HepG2 (cell line): ENCODE measurements around the gene ACAT2. TPM values are rescaled to one million over a fixed set of nuclear protein-coding genes. Genes with fewer than 3 reads are reported as not detected.

ENCODE experiments used
- DNMT3B ChIP-seq: conservative IDR thresholded peaks from 2 replicates; pipeline ENCODE4 v1.6.1; 2016; ENCODE audit warnings: missing biosample characterization, control low read depth
- ETV6 ChIP-seq: sonication (generic); formaldehyde crosslinking; conservative IDR thresholded peaks from 2 replicates; pipeline ENCODE4 v1.4.0; 2020; ENCODE audit warnings: missing genetic modification reagents
- HHEX ChIP-seq: IDR thresholded peaks from 2 replicates; pipeline ENCODE4 v1.6.1; 2016; ENCODE audit warnings: control low read depth
- NR3C1 ChIP-seq: sonication (generic); formaldehyde crosslinking; IDR thresholded peaks from 2 replicates; pipeline ENCODE4 v1.4.0; 2020; ENCODE audit warnings: missing genetic modification reagents
- REXO4 ChIP-seq: sonication (generic); formaldehyde crosslinking; IDR thresholded peaks from 2 replicates; pipeline ENCODE4 v1.8.0; 2022; ENCODE audit warnings: missing genetic modification reagents, mild to moderate bottlenecking, borderline replicate concordance
- SIN3A ChIP-seq: IDR thresholded peaks from 2 replicates; pipeline ENCODE4 v1.6.1; 2011; ENCODE audit warnings: low read depth, mild to moderate bottlenecking, control low read depth, low read length, borderline replicate concordance
- SKI ChIP-seq: fragments of 450-650 bp; IDR thresholded peaks from one replicate; pipeline ENCODE4 v1.6.1; 2018; ENCODE audit warnings: mild to moderate bottlenecking; ENCODE audit not compliant: partially characterized antibody
- TAF15 ChIP-seq: fragments of 200-400 bp; formaldehyde crosslinking; IDR thresholded peaks from one replicate; pipeline ENCODE4 v1.6.1; 2018; ENCODE audit warnings: mild to moderate bottlenecking, low read depth, low read length; ENCODE audit not compliant: poor library complexity, severe bottlenecking
- TBP ChIP-seq: sonication (generic); formaldehyde crosslinking; IDR thresholded peaks from 2 replicates; pipeline ENCODE4 v1.5.0; 2020; ENCODE audit warnings: missing genetic modification reagents
- XRCC5 ChIP-seq: fragments of 200-400 bp; formaldehyde crosslinking; optimal IDR thresholded peaks from 2 replicates; pipeline ENCODE3; 2017; ENCODE audit warnings: mild to moderate bottlenecking, low read length
- ZNF10 ChIP-seq: sonication (generic); formaldehyde crosslinking; IDR thresholded peaks from 2 replicates; pipeline ENCODE4 v1.4.0; 2020; ENCODE audit warnings: mild to moderate bottlenecking, low read depth, missing genetic modification reagents, borderline replicate concordance
- ZNF549 ChIP-seq: sonication (generic); formaldehyde crosslinking; IDR thresholded peaks from 2 replicates; pipeline ENCODE4 v1.5.0; 2020; ENCODE audit warnings: missing genetic modification reagents
- ZNF672 ChIP-seq: sonication (generic); formaldehyde crosslinking; IDR thresholded peaks from 2 replicates; pipeline ENCODE4 v1.8.1; 2022; ENCODE audit warnings: missing genetic modification reagents
- ZNF678 ChIP-seq: sonication (generic); formaldehyde crosslinking; IDR thresholded peaks from 2 replicates; pipeline ENCODE4 v1.4.0; 2020; ENCODE audit warnings: mild to moderate bottlenecking, missing genetic modification reagents
- ZNF747 ChIP-seq: sonication (generic); formaldehyde crosslinking; IDR thresholded peaks from 2 replicates; pipeline ENCODE4 v1.8.1; 2023; ENCODE audit warnings: missing genetic modification reagents, mild to moderate bottlenecking, borderline replicate concordance
- ZNF780A ChIP-seq: sonication (generic); formaldehyde crosslinking; IDR thresholded peaks from 2 replicates; pipeline ENCODE4 v1.8.0; 2022; ENCODE audit warnings: mild to moderate bottlenecking, missing genetic modification reagents, moderate library complexity
- polyA plus RNA-seq, 8 experiments: library from polyadenylated mRNA; depleted of rRNA in 3 of 8; stranded (reverse) in 7 of 8; unstranded in 1 of 8; fragments of >200 nt; fragmentation: Illumina TruSeq in 4 of 8; extraction: Trizol in 4 of 8; gene quantifications; 2 replicates each; pipeline versions ENCODE4 v1.2.1 to v1.2.3, GENCODE V29; 2011 to 2016; ENCODE audit warnings: low read depth in 4 of 8, missing spikeins in 1 of 8, mixed read lengths in 1 of 8; ENCODE audit not compliant: insufficient read depth in 1 of 8
- total RNA-seq, 5 experiments: library from RNA; depleted of rRNA; stranded (reverse); fragments of >200 nt; fragmentation: Illumina TruSeq; extraction: Trizol; gene quantifications; 2 replicates each; pipeline ENCODE4 v1.2.3, GENCODE V29; 2016; ENCODE audit warnings: low read depth in 1 of 5
- TF ChIP-seq, protein P1 (sequence below): sonication (generic); formaldehyde crosslinking; IDR thresholded peaks from 2 replicates; pipeline ENCODE4 v1.5.0; 2020; ENCODE audit warnings: mild to moderate bottlenecking, missing genetic modification reagents
- TF ChIP-seq, protein P2 (sequence below): sonication (generic); formaldehyde crosslinking; IDR thresholded peaks from 2 replicates; pipeline ENCODE4 v1.4.0; 2020; ENCODE audit warnings: missing genetic modification reagents
- TF ChIP-seq, protein P3 (sequence below): sonication (generic); formaldehyde crosslinking; IDR thresholded peaks from 2 replicates; pipeline ENCODE4 v1.5.1; 2020; ENCODE audit warnings: mild to moderate bottlenecking, missing genetic modification reagents
- TF ChIP-seq, protein P4 (sequence below): sonication (generic); formaldehyde crosslinking; IDR thresholded peaks from 2 replicates; pipeline ENCODE4 v1.5.1; 2020; ENCODE audit warnings: missing genetic modification reagents, mild to moderate bottlenecking, borderline replicate concordance
- TF ChIP-seq, protein P5 (sequence below): sonication (generic); formaldehyde crosslinking; conservative IDR thresholded peaks from 2 replicates; pipeline ENCODE4 v1.8.0; 2022; ENCODE audit warnings: missing genetic modification reagents

ACAT2 gene
- total and polyA plus RNA-seq, 2 of the 13 experiments (the other 11 are each of a cell fraction or from before 2014, with no cell fraction given), result 121 to 534 TPM

DNA sequence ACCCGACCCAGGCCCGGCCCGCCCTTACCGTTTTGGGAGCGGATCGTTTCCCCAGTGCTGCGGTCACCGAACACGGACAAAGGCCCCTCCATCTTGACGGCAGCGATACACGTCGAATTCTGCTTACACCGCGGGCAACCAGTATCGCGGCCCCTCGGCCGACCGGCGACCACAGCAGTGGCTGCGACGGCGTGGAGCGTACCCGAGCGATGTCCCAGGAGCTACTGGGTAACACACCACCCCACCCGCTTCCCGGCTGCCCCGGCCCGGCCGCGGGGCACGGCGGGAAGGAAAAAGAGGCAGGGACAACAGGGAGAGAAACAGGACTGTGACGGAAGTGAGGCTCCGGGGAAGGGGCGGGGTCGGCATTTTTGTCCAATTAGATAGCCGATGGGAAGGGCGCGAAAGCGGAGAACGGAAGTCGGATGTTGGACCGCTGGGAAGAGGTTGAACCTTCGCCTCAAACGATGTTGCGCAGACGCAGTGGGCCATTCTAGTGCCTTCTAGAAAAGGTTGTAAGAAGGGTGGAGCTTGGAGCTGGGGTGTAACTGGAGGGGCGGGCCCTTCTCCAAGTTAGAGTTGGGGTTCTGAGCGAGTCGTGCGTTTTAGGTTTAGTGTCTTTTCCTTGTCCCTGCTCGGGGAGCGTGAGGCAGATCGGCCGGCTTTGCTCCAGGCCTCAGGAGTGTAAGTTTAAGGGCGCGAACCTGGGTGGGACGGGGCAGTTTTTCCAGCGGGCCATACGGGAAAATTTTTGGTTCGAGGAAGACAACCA, 27.7 kb downstream of the ACAT2 start, which contains the start of gene TCP1 (continued):
- TF ChIP-seq TAF15 (no peak), ZNF672 (no peak), HHEX (CRISPR knock-in tag) (0 out of 2 replicates have a peak, but pooled peaks have one; percentile 14), SKI (no peak), DNMT3B (CRISPR knock-in tag) (0 out of 2 replicates have a peak, but pooled peaks have one; percentile 86), NR3C1 (CRISPR knock-in tag) (no peak), TBP (CRISPR knock-in tag) (no peak; the same call in 1 of the 2 replicates), ZNF549 (CRISPR knock-in tag) (no peak), SIN3A (peak; percentile 95), ZNF780A (CRISPR knock-in tag) (peak; percentile 89; the same call in 1 of the 2 replicates), ZNF678 (CRISPR knock-in tag) (peak; percentile 91; the same call in 1 of the 2 replicates), ETV6 (CRISPR knock-in tag) (peak; percentile 68; the same call in 1 of the 2 replicates), ZNF747 (CRISPR knock-in tag) (peak; percentile 95; the same call in 1 of the 2 replicates), XRCC5 (peak; percentile 53), ZNF10 (no peak), REXO4 (CRISPR knock-in tag) (no peak)
- TF ChIP-seq, protein P1, sequence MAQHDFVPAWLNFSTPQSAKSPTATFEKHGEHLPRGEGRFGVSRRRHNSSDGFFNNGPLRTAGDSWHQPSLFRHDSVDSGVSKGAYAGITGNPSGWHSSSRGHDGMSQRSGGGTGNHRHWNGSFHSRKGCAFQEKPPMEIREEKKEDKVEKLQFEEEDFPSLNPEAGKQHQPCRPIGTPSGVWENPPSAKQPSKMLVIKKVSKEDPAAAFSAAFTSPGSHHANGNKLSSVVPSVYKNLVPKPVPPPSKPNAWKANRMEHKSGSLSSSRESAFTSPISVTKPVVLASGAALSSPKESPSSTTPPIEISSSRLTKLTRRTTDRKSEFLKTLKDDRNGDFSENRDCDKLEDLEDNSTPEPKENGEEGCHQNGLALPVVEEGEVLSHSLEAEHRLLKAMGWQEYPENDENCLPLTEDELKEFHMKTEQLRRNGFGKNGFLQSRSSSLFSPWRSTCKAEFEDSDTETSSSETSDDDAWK (CRISPR knock-in tag), result no peak
- TF ChIP-seq, protein P2, sequence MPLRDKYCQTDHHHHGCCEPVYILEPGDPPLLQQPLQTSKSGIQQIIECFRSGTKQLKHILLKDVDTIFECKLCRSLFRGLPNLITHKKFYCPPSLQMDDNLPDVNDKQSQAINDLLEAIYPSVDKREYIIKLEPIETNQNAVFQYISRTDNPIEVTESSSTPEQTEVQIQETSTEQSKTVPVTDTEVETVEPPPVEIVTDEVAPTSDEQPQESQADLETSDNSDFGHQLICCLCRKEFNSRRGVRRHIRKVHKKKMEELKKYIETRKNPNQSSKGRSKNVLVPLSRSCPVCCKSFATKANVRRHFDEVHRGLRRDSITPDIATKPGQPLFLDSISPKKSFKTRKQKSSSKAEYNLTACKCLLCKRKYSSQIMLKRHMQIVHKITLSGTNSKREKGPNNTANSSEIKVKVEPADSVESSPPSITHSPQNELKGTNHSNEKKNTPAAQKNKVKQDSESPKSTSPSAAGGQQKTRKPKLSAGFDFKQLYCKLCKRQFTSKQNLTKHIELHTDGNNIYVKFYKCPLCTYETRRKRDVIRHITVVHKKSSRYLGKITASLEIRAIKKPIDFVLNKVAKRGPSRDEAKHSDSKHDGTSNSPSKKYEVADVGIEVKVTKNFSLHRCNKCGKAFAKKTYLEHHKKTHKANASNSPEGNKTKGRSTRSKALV (CRISPR knock-in tag), result no peak
- TF ChIP-seq, protein P3, sequence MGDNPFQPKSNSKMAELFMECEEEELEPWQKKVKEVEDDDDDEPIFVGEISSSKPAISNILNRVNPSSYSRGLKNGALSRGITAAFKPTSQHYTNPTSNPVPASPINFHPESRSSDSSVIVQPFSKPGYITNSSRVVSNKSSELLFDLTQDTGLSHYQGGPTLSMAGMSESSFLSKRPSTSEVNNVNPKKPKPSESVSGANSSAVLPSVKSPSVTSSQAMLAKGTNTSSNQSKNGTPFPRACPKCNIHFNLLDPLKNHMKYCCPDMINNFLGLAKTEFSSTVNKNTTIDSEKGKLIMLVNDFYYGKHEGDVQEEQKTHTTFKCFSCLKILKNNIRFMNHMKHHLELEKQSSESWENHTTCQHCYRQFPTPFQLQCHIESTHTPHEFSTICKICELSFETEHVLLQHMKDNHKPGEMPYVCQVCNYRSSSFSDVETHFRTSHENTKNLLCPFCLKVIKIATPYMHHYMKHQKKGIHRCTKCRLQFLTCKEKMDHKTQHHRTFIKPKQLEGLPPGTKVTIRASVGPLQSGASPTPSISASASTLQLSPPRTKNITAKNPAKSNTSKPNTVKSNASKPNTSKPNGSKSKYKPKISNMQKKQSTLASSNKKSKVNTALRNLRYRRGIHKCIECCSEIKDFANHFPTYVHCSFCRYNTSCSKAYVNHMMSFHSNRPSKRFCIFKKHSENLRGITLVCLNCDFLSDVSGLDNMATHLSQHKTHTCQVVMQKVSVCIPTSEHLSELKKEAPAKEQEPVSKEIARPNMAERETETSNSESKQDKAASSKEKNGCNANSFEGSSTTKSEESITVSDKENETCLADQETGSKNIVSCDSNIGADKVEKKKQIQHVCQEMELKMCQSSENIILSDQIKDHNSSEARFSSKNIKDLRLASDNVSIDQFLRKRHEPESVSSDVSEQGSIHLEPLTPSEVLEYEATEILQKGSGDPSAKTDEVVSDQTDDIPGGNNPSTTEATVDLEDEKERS (CRISPR knock-in tag), result peak; percentile 50; the same call in 1 of the 2 replicates
- TF ChIP-seq, protein P4, sequence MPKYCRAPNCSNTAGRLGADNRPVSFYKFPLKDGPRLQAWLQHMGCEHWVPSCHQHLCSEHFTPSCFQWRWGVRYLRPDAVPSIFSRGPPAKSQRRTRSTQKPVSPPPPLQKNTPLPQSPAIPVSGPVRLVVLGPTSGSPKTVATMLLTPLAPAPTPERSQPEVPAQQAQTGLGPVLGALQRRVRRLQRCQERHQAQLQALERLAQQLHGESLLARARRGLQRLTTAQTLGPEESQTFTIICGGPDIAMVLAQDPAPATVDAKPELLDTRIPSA (CRISPR knock-in tag), result peak; percentile 94
- TF ChIP-seq, protein P5, sequence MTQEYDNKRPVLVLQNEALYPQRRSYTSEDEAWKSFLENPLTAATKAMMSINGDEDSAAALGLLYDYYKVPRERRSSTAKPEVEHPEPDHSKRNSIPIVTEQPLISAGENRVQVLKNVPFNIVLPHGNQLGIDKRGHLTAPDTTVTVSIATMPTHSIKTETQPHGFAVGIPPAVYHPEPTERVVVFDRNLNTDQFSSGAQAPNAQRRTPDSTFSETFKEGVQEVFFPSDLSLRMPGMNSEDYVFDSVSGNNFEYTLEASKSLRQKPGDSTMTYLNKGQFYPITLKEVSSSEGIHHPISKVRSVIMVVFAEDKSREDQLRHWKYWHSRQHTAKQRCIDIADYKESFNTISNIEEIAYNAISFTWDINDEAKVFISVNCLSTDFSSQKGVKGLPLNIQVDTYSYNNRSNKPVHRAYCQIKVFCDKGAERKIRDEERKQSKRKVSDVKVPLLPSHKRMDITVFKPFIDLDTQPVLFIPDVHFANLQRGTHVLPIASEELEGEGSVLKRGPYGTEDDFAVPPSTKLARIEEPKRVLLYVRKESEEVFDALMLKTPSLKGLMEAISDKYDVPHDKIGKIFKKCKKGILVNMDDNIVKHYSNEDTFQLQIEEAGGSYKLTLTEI (CRISPR knock-in tag), result no peak
